HuH-7 (cell line): ENCODE results near the gene DEPDC5.
"Not testable (repeated sequence)": the region's sequence is repeated elsewhere in the genome, so short reads cannot be mapped to it uniquely, and the experiment has no call there.

Experiments
- DNase-seq: peaks from one replicate; pipeline ENCODE4 v3.0.0; 2011; ENCODE audit warnings: low spot score

The DEPDC5 gene

DNA sequence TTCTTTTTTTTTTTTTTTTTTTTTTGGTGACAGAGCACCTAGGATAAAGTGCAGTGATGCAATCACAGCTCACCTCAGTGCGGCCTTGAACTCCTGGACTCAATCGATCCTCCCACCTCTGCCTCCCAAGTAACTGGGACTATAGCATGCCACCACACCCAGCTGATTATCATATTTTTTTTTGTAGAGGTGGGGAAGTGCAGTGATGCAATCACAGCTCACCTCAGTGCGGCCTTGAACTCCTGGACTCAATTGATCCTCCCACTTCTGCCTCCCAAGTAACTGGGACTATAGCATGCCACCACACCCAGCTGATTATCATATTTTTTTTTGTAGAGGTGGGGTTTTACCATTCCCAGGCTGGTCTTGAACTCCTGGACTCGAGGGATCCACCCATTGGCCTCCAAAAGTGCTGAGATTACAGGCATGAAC lies 61.6 kb downstream of the DEPDC5 start:
- not testable (repeated sequence) for DNase-seq

DNA sequence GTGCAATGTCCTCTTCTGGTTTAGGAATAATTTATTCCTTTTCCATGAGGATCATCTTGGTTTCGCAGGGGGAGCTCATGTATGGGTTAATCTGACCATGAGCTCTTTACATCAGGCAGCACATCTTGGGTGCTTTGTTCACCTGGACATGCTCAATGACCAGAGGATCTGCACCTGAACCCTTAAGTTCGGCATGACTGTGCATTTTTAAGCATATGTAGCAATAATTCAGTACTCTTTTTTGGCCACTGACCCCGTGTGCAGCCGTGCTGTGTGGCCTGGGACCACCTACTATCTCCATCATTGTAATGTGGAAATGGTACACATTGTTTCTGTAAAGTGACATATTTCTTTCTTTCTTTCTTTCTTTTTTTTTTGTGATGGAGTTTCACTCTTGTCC lies 62.9 kb downstream of the DEPDC5 start:
- no peak for DNase-seq

DNA sequence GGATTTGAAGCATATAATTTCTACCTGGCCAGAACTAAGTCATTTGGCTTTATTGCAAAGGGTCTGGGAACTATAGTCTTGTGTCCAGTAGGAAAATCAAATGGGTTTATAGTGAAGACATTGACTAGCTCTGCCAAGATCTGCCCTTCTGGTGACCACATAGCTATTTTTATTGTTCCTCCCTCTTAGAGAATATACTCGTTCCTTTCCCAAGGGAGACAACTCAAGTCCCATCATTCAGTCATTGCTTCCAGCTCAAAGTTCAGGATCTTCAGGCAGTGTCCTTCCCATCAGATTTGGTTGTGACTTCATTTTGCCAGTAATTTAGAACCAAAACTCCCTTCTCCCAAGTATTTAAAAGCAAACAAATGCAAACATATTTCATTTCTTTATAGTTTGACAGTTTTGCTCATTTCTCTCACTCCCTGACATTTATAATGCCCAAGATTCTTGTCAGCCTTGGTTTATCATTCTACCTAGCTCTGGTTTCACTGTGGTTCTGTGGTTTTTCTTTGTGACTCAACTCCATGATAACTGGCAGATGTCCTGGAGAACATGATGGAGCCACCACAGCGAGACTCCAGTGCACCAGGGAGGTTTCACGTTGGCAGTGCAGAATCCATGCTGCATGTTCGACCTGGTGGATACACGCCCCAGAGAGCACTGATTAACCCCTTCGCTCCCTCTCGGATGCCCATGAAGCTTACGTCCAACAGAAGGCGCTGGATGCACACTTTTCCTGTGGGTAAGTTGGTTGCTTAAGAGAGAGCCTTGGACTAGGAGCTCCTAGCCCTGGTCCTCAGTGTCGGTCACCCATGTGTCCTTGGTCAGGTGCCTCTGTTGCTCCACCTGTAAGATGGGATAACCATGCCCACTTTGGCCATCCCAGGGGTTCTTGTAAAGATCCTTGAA lies 64.9 kb downstream of the DEPDC5 start:
- DNase-seq = no peak

DNA sequence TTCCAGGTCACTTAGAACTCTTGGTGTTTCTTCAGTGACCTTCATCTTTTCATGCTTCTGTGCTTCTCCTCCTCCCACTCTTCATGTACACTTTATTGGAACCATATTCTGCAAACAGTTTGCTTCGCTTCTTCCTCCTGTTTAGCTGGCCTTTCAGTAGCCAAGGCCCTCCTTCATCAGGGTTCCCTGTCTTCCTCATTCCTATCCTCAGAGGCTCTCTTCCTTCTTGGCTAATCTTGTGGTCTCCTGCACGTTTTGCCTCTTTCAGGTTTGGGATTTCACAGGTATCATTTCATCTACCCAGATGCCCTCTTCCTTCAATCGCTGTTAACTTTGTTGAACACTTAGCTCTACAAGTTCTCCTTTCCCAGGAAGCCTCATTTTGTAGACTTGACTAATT lies 66.8 kb downstream of the DEPDC5 start:
- no peak for DNase-seq

DNA sequence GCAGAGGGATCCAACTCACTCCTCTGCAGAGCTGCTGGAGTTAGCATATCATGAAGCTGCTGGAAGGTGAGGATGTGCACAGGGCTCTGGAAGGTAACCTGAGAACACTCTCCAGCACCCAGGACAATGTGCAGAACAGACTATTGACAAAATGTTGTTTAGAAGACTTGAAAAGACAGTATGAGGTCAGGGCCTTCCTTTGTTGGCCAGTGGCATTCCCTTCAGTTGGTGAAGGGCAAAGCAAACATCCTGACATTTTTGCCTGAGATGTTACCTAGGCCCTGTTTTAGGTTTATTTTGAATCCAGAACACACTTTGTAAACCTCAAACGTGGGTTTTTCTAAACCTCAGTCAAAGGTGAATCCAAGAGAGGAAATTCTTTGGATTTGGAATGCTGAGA lies 67.8 kb downstream of the DEPDC5 start:
- DNase-seq = no peak

DNA sequence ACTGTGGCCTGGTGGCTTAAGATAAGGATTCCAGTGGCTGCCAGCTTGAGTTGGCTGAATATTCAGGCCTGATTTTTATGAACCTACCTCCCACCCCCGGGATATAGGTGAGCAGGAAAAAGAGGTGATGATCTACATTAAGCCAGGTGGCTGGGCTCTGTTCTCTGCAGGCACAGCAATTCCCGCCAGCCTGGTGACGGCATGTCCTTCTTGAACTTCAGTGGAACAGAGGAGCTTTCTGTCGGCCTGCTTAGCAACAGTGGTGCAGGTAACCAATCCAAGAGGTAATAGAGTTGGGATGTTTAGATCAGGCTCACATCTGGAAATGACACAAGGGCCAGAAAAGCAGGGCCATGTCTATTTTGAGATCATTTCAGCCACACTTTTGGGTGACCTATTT lies 68.7 kb downstream of the DEPDC5 start:
- DNase-seq = no peak

DNA sequence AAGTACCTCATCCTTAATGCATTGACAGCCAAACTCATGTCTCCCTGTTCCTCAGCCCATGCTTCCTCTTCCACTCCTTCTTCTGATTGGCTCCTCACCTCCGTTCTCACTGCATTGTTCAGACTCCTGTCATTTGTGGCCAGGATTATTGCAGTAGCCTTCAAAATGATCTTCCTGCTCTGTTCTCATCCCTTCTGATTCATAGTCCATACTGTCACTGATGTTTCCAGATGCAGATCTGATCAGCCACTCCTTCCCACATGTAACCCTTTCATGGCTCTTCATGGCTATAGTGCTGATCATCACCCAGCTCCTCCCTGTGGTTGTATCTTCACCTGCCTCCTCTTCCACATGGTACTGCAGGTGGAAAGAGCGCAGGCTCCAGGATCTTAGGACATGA lies 71.7 kb downstream of the DEPDC5 start:
- no peak for DNase-seq

DNA sequence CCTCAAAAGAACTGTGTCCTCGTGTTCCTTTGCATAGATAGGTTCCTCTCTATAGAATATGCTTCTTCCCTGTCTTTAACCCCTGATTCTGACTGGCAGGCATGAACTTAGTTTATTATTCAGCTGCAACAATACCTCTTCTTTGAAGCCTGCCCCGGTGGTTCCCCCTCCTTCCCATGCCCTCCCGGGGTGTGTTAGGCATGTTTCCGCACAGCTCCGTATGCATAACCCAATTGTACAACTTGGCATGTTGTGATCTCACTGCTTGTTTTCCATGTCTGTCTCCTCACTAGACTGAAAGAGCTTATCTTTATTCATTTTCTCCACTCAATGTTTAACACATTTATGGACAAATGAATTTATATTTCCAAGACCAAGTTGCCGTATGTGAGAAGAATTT lies 72.6 kb downstream of the DEPDC5 start:
- no peak for DNase-seq

DNA sequence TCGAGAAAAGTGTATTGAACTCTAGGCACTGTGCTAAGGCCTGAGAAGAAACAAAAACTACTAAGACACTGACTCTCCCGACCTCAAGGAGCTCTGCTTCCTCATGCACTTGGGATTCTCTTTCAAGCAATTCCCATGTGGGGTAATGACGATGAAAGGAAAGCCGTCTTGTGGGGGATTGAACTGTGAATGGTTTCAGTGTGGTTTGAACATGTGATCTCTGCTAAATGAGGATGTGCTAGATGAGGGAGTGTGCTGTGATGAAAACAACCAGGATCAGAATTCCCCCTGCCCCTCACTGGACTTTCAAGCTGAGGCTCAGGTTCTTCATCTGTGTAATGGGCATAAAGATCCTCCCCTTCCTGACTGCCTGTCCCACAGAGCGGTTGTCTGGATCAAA lies 74.9 kb downstream of the DEPDC5 start:
- no peak for DNase-seq

DNA sequence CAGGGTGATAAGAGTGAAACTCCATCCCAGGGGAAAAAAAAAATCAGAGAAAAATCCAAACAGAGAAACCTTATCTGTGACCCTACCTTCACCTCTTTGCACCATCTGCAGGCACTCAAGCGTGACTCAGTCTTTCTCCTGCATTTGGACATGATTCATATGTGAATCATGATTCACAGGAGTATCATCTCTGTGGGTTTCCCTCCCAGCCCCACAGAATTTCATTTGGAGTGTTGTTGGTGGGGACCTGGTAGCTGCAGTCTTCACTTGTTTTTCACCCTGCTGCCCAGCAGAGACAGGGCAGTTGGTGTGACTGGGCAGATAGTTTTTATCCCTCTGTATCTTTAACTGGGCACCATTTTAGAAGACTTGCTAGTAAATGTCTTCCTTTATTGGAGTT lies 75.7 kb downstream of the DEPDC5 start:
- no peak for DNase-seq

DNA sequence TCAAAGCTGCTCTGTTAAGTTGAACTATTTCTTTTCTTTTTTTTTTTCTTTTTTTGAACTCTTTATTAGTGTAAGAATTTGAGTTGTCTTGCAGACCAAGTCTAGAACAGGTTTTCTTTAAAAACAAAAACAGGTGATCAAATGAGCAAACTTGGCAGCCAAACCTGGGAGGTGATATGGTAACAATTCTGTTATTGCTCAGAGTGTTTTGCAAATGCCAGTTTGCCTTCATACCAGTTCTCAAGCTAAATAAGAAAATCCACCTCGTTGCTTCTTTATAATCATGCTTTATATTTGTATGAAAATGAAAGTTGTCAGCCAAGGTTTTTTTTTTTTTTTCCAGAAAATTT lies 76.9 kb downstream of the DEPDC5 start:
- no peak for DNase-seq

DNA sequence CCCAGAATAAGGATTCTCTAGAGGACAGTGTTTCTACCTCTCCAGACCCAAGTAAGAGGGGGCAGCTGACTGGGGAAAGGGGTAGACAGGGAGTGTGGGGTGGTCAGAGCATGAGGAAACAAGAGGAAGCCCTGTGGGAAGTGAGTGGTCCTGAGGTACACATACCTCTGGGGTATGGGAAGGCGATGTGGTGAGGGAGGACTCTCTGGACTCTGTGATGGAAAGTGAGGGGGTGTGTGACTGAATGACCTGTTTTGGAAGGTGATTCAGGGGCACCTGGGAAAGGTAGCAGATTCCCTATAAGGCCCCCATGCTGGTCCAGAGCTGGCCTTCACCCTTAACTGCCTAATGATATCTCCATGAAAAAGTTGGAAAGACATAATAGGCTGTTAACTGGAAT lies 80.1 kb downstream of the DEPDC5 start:
- DNase-seq = no peak

DNA sequence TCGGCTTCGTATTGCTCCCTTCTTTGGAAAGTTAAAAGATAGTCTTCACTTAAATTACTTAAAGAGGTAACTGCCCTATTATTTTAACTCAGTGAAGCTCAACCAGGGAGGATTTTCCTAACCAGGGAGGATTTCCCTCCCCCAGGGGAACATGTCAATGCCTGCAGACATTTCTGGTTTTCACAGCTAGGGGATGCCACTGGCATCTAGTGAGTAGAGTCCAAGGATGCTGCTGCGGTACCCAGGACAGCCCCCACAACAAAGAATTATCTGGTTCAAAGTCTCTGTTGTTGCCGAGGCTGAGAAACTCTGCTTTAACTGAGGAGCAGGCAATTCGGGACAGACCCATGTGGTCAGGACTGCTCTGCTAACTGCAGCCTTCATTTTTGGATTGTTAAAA lies 82.2 kb downstream of the DEPDC5 start:
- DNase-seq = no peak

DNA sequence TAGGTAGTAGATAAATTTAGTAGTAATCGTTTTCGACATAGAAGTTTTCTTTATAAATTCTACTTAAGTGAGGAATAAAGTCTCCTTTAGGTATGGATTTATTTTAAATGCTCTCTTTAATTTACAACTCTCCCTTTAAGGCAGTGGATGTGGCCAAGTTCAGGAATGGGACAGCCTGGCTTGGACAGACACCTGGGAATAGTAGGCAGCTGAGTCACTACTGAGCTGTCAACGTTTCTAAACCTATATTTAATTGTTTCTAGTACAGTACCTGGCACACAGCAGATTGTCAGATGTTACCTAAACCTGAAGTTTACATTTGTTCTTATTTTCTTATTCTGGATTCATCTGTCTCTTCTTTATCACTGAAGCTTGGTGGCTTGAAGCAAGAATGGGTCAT lies 85.1 kb downstream of the DEPDC5 start:
- no peak for DNase-seq

DNA sequence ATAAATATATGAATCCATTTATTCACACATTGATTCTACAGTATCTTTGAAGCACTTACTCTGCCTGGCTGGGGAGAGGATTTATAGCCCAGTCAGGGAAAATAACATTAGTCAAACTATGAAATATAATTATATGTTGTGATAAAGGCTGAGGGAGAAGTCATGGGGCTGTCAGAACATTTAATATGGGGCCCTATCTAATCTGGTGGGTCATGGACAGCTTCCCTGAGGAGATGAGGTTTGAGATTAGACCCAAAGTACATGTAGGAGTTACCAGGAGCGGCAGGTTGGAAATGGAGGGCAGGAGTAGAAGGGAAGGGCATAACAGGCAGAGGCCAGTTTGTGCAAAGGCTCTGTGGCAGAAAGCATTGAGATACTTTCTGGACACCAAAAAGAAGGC lies 86.2 kb downstream of the DEPDC5 start:
- no peak for DNase-seq

DNA sequence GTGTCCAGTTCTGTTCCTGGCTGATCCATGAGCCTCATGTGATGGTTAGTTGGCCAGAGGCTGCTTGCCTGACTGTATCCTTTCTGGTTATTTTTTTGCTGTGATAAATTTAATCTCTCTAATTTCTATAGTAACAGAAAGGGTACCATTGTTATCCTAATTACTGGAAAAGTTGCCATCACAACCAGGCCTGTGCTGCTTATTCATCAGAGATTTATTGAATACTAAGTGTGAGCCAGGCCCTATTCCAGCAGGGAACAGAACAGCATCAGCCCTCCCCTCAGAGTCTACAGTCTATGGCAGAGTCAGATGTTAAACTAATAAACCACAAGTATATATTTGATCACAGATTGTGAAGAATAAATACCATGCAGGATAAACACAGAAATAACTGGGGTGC lies 86.8 kb downstream of the DEPDC5 start:
- DNase-seq = no peak

DNA sequence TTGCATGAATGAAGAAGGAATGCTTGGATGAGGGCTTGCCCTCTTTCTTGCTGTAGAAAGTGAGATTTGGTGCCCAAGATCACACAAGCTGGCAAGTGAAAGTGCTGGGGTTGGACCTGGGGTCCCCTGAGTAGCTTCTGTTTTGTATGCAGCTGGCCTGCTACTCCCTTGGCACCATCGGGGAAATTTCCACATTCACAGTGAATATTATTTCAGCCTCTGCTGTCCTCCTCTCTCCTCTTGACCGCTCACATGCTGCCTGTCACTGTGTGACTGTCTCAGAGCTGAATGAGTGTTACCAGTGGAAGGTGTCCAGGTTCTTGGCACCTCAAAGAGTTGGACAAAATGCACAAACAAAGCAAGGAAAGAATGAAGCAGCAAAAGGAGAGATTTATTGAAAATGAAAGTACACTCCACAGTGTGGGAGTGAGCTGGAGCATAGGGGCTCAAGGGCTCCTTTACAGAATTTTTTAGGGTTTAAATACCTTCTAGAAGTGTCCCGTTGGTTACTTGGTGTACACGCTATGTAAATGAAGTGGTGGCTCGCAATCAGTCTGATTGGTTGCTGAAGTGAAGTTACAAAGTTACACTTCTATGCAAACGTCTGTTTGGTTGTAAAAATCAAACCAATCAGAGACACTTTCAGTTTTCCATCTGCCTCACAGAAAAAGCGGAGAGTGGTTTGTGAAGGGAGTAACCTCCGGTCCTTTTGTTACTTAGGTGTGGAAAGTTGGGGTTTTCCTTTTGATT lies 87.4 kb downstream of the DEPDC5 start:
- DNase-seq = no peak

DNA sequence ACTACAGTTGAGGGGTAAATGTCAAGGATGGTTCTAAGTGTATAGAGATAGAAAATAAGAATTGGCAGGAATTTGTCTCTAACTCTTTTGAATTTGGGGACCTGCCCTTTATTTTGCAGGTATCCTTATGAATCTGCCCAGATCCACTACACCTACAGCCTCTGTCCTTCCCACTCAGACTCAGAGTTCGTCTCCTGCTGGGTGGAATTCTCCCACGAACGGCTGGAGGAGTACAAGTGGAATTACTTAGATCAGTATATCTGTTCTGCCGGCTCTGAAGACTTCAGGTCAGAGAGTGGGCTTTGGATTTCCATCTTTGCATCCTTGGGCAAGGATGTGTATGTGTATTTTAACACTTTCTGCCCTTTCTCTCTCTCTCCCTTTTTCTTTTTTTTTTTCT lies 89.7 kb downstream of the DEPDC5 start:
- no peak for DNase-seq

DNA sequence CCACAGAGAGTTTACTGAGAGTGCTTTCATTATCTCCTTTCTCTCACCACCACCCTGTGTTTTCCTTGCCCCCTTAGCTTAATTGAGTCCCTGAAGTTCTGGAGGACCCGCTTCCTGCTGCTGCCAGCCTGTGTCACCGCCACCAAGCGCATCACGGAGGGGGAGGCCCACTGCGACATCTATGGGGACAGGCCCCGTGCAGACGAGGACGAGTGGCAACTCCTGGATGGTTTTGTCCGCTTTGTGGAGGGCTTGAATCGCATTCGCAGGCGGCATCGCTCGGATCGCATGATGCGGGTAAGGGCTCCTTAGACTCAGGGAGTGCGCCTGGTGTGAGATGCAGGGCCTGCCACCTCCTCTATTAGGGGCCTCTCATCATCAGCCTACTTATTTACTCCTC lies 91.1 kb downstream of the DEPDC5 start:
- no peak for DNase-seq

DNA sequence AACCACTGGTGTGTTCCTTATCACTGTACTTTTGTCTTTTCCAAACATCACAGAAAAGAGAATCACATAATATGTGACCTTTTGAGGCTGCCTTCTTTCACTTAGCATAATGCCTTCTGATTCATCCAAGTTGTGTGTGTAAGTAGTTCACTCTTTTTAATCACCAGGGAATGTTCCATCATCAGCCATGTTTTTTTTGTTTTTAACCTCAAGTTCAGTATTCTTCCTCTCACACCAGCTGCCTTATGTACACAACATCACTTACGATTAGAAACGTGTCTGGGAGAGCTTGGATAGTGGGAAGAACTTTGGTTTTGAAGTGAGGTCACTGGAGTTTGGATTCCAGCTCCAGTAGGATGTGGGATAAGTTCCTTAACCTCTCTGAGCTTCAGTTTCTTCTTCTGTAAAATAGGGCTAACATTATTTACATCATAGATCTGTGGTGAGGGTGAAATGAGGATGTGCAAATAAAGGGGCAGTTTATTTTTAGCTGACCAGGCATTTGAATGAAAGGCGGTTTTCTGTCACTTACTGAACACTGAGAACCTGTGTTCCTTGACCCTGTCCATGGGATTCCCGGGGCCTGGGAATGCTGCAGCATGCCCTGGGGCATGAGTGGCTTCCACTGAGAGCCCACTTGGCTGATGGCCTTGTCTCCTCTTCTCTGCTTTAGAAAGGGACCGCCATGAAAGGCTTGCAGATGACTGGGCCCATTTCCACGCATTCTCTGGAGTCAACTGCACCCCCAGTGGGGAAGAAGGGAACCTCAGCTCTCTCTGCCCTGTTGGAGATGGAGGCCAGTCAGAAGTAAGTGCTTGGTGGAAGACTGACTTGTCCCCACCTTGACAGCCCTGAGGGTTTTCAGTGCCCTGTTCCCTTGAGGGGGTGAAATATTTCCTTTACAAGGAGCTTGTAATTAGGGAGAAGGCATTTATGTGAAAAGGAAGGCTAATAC lies 92.6 kb downstream of the DEPDC5 start:
- peak; percentile 30 for DNase-seq

DNA sequence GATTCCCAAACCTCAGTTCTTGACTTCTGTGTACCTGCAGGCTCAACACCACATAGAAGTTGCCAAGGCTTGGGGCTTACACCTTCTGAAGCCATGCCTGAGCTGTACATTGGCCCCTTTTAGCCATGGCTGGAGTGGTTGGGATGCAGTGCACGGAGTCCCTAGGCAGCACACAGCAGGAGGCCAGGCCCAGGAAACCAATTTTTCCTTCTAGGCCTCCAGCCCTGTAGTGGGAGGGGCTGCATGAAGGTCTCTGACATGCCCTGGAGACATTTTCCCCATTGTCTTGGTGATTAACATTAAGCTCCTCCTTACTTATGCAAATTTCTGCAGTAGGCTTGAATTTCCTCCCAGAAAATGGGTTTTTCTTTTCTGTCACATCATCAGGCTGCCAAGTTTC lies 94.6 kb downstream of the DEPDC5 start:
- no peak for DNase-seq

DNA sequence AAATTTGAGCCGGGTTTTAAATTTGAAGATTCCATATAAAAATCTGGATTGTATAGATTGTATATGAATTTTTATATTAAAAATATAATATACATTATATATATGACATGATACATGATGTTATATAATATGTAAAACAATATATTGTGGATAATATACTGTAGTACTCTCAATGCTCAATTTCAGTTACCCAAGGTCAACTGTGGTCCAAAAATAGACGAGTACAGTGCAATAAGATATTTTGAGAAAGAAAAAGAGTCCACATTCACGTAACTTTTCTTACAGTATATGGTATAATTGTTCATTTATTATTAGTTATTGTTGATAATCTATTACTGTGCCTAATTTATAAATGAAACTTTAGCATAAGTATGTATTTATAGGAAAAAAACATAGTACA lies 96.3 kb downstream of the DEPDC5 start:
- no peak for DNase-seq
